NB4 (cell line): ENCODE measurements around the gene STAB2.

ENCODE experiments used
- CTCF ChIP-seq: IDR thresholded peaks from one replicate; pipeline ENCODE4 v1.5.1; 2012; ENCODE audit warnings: low read depth, low read length
- MYC ChIP-seq: IDR thresholded peaks from 2 replicates; pipeline ENCODE4 v1.6.1; 2011; ENCODE audit warnings: low read depth, low read length
- POLR2A ChIP-seq: IDR thresholded peaks from 2 replicates; pipeline ENCODE4 v1.6.1; 2011; ENCODE audit warnings: mild to moderate bottlenecking; ENCODE audit not compliant: insufficient read length; ENCODE audit errors: extremely low read depth
- TF ChIP-seq, protein P1 (sequence below): IDR thresholded peaks from 2 replicates; pipeline ENCODE4 v1.6.1; 2011; ENCODE audit warnings: low read depth, low read length

GRCh38 chr12:103569278-103569677 lies 17.8 kb upstream of the STAB2 start:
- TF ChIP-seq CTCF: no peak
- TF ChIP-seq POLR2A: no peak
- TF ChIP-seq, protein P1, sequence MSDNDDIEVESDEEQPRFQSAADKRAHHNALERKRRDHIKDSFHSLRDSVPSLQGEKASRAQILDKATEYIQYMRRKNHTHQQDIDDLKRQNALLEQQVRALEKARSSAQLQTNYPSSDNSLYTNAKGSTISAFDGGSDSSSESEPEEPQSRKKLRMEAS: no peak
- TF ChIP-seq MYC: no peak
